Measurements from ENCODE around the gene CDH23.

- TF ChIP-seq CTCF (IDR thresholded peaks at IDR 0.05) (no peak), POLR2A (IDR thresholded peaks at IDR 0.05) (no peak)
These were observed 115.6 kb downstream of the CDH23 start for GRCh38 chr10:71512312-71512711.

All from adrenal gland (tissue), 5 donors.